Measurements from ENCODE around the gene MAST4. TPM values are rescaled to one million over a fixed set of nuclear protein-coding genes. Genes with fewer than 3 reads are reported as not detected.

Gene MAST4
- total RNA-seq, 4 donors from 2014 or later, result 19.5 to 44.1 (median 24.1) TPM

DNA sequence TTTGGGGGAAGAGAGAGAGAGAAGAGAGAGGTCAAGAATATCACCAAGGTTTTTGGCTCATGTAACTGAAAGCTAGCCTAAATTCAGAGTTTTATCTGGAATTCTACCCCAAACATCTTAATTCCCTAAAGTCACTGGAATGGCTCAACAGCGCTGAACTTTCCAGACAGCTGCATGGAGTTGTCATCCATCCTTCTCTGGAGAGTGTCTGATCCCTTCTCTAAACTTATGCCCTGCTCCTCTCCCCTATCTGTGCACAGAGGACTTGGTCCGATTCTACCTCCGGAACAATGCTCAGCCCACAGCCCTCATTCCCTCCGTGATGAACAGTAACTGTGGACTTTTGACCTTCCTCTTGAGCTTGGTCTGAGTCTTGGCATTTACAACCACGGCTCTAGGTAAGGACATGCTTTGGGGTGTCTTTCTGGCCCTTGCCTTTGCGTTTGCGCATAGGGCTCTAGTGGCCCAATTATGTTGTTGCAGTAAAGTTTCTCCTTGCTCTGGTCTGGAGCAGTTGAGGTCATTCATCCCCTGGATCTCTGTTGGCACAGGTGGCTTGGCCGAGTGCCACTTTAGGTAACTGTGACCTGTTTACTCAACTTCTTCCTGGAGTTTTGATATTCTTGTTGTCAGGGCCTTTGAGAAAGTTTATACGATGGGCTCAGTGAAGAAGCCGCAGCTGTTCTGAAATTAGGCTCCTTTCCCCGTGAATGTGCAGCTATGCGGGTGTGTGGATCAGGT is 618.7 kb downstream of the MAST4 start:
- WGBS, 2 donors, result 83 to 86% methylated on average over 12 of the region's 12 CpGs
- Histone ChIP-seq H3K4me1 (peaks cover 0 to 24% (median 15%) of the 10 kb centered on the region in 4 donors), H3K36me3 (no peaks in the 10 kb centered on the region), H3K9me3 (no peaks in the 10 kb centered on the region), H3K4me3 (no peak overlapping the region), H3K27ac (peak overlapping the region in 3 of 4 donors; percentile 60 to 79 (median 75)), H3K27me3 (no peaks in the 10 kb centered on the region)
- TF ChIP-seq EP300 (IDR thresholded peaks at IDR 0.05) (no peak), POLR2A (IDR thresholded peaks at IDR 0.05) (no peak), CTCF (IDR thresholded peaks at IDR 0.05) (no peak)
- DNase-seq (ENCODE audit: low spot score in 2 of 2), result no peak

GRCh38 chr5:67215519-67216471 is 619.6 kb downstream of the MAST4 start:
- peak; percentile 66 to 77 for DNase-seq (ENCODE audit: low spot score in 2 of 2)
- Histone ChIP-seq H3K4me3 (peak overlapping the region in 2 of 4 donors; percentile 9 to 30), H3K27ac (peak overlapping the region in 3 of 4 donors; percentile 60 to 79 (median 75)), H3K9me3 (no peaks in the 10 kb centered on the region), H3K36me3 (no peaks in the 10 kb centered on the region), H3K27me3 (no peaks in the 10 kb centered on the region), H3K4me1 (peaks cover 0 to 24% (median 15%) of the 10 kb centered on the region in 4 donors)
- TF ChIP-seq POLR2A (IDR thresholded peaks at IDR 0.05) (peak in 1 of 2 donors; percentile 24), CTCF (IDR thresholded peaks at IDR 0.05) (no peak), EP300 (IDR thresholded peaks at IDR 0.05) (peak; percentile 52 to 73)
- WGBS, 2 donors, result 35 to 41% methylated on average over 19 of the region's 19 CpGs

DNA sequence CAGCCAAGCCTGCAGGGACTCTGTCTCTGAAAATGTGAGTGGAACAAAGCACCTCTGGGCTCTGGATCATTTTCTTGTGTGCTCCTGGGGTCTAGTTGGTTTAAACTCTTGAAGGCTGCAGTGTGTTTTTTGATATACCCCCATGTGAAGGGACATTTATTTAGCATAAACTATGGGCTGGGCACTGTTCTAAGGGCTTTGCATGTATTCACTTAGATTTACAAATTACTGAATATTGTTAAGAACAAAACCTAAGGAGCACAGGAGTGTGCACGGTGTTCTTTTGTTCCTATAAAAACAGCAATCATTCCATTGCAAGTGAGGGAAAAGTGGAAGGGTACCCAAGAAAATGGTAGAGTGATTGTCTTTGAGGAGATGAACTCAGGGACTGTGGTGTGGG is 620.4 kb downstream of the MAST4 start:
- Histone ChIP-seq H3K4me1 (peaks cover 0 to 24% (median 15%) of the 10 kb centered on the region in 4 donors), H3K27me3 (no peaks in the 10 kb centered on the region), H3K36me3 (no peaks in the 10 kb centered on the region), H3K4me3 (no peak overlapping the region), H3K27ac (peak overlapping the region in 3 of 4 donors; percentile 5 to 75 (median 60)), H3K9me3 (no peaks in the 10 kb centered on the region)
- TF ChIP-seq POLR2A (IDR thresholded peaks at IDR 0.05) (no peak), EP300 (IDR thresholded peaks at IDR 0.05) (no peak), CTCF (IDR thresholded peaks at IDR 0.05) (no peak)
- no peak for DNase-seq (ENCODE audit: low spot score in 2 of 2)
- 91 to 100% methylated on average over 1 of the region's 1 CpG for WGBS, 2 donors

Measured in tibial nerve (tissue), 4 donors.